Ectodermal cell (in vitro differentiated cells): ENCODE results near the gene P2RY14.

ENCODE experiments used
- H3K27ac ChIP-seq: 2 replicates; pipeline ENCODE4 v1.7.0; 2013; ENCODE audit warnings: mild to moderate bottlenecking, low read depth, low read length; ENCODE audit not compliant: insufficient read depth, poor library complexity, severe bottlenecking
- H3K27me3 ChIP-seq: 2 replicates; pipeline ENCODE4 v1.7.0; 2013; ENCODE audit warnings: mild to moderate bottlenecking, low read length; ENCODE audit not compliant: insufficient read depth, control insufficient read depth, poor library complexity, severe bottlenecking
- H3K36me3 ChIP-seq: one replicate; pipeline ENCODE4 v1.7.0; 2013; ENCODE audit warnings: low read length; ENCODE audit not compliant: control insufficient read depth, insufficient read depth
- H3K4me1 ChIP-seq: one replicate; pipeline ENCODE4 v1.7.0; 2013; ENCODE audit warnings: low read length; ENCODE audit not compliant: control insufficient read depth, insufficient read depth
- H3K4me3 ChIP-seq: 2 replicates; pipeline ENCODE4 v1.7.0; 2013; ENCODE audit warnings: low read depth, low read length, control low read depth; ENCODE audit not compliant: insufficient read depth
- H3K9me3 ChIP-seq: 2 replicates; pipeline ENCODE4 v1.7.0; 2013; ENCODE audit warnings: mild to moderate bottlenecking, low read length, moderate library complexity; ENCODE audit not compliant: control insufficient read depth
- WGBS, 2 experiments: methylation state at CpG; one replicate each; pipeline ENCODE4 v1.1.7; 2013; ENCODE audit warnings: missing lambda C conversion rate in 2 of 2; 5-methylcytosine and 5-hydroxymethylcytosine counted together

Gene P2RY14

DNA sequence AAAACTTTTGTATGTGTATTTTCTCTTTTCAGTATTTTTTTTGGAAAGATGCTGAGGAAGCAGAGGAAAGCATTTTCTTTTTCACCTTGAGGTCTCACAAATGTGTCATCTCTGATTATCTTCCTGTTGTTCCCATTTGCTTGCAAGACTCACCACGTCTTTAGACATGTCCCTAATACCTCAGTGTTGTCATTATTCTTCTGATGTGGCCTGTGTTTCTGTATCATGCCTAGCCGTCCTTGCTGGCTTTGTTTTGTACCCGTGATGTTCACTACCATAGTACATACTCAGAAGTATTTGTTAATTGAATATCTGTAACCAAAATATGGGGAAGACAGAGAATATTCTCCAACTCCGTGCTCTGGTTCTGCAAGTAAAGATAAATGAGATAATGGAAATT, 5.0 kb upstream of the P2RY14 start:
- Histone ChIP-seq H3K27ac (no peak overlapping the region), H3K36me3 (no peaks in the 10 kb centered on the region), H3K4me3 (no peak overlapping the region), H3K4me1 (peaks cover 6% of the 10 kb centered on the region), H3K9me3 (no peaks in the 10 kb centered on the region), H3K27me3 (no peaks in the 10 kb centered on the region)
- 77 to 100% methylated on average over 1 to 2 of the region's 4 CpGs for WGBS, 2 experiments

DNA sequence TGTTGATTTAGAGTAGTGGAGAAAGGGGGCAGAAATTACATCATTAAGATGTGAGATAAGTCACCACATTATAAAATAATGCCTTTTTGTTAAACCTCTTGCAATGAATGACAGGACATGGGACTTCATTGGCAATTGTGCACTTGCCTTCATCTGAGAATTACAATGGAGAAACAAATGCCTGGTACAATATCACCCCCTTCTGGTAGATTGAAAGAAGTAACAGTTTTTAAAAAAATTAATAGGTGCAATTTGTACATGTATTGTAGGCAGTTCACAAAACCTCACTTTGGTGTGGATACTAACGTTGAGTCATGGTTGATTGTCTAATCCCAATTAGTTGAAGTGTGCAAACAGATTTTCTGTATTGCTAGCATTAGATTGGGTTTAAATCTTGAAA, 4.6 kb upstream of the P2RY14 start:
- Histone ChIP-seq H3K9me3 (no peaks in the 10 kb centered on the region), H3K27ac (no peak overlapping the region), H3K4me1 (peaks cover 6% of the 10 kb centered on the region), H3K27me3 (no peaks in the 10 kb centered on the region), H3K36me3 (no peaks in the 10 kb centered on the region), H3K4me3 (no peak overlapping the region)
- WGBS, 2 experiments: 26 to 41% methylated on average over 1 of the region's 1 CpG

DNA sequence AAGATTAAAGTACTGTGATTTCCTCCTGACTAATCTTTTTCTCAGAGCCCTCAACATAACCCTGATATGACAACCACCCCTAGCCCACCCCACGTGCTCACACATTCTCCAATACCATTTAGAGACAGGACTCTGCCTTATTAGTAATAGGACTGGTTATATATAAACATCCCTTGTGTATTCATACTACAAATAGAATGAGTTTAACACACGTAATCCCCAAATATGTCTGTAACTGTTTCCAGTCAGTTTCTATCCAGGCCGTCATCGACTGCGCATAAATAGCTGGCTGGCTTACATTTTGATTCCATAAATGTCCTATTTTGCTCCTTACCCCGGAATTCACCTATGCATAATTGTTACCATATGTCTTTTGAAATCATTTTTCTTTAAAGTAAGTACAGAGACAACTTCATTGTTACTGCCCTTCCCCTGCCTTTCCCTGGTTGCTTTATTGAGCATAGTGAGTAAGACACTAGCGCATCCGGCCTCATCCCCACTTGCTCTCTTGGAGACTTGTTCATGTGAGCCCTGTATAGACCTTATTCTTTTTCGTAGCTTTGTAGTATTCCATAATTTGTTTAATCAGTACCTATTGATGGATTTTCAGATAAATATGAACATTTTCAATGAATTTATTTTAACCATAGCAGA, 3.5 kb upstream of the P2RY14 start:
- Histone ChIP-seq H3K27ac (no peak overlapping the region), H3K4me1 (peaks cover 6% of the 10 kb centered on the region), H3K27me3 (no peaks in the 10 kb centered on the region), H3K4me3 (no peak overlapping the region), H3K9me3 (no peaks in the 10 kb centered on the region), H3K36me3 (no peaks in the 10 kb centered on the region)
- WGBS, 2 experiments: 92 to 98% methylated on average over 8 of the region's 9 CpGs

DNA sequence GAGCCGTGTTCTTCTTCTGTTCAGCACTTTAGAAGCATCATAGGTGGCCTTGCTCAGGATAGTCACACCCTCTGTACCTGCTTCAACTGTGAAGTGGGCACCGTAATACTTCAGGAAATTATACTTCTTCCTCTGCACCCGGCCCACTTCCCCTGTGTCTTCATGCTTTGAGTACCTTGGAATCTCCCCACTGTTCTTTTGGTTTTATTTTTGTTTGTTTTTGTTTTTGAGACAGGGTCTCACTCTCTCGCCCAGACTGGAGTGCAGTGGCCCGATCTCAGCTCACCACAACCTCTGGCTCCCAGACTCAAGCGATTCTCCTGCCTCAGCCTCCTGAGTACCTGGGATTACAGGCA, 1.7 kb downstream of the P2RY14 start:
- 93 to 95% methylated on average over 6 of the region's 6 CpGs for WGBS, 2 experiments
- no peaks in the 10 kb centered on the region for H3K36me3 ChIP-seq
- no peaks in the 10 kb centered on the region for H3K9me3 ChIP-seq
- no peaks in the 10 kb centered on the region for H3K4me1 ChIP-seq
- H3K4me3 ChIP-seq: no peak overlapping the region
- no peaks in the 10 kb centered on the region for H3K27me3 ChIP-seq
- no peak overlapping the region for H3K27ac ChIP-seq

DNA sequence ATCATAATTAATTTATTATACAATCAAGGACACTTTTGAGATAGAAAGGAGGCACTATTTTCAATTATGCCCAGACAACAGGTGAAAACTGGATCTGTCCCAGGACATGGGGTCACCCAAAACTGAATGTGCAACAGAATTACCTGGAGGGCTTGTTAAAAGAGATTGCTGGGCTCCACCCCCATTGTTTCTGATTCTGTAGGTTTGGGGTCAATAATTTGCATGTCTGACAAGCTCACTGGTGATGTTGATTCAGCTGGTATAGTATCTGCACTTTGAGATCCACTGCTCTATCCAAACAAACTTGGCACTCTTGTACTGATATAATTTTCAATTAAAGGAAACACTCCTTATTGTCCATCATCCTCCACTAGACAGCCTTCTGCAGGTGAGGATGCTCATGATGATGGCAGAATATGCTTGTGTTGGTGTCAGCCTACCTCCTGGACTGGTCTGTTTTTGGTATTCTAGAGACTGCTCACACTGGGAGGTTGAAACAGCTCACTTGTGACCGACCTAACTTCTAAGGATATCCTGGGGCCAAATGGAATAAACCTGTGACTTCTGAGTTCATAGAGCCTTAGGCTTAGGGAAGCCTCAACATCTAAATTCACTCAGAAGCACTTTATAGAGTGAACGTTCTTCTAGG, 2.2 kb downstream of the P2RY14 start:
- 86 to 91% methylated on average over 2 of the region's 2 CpGs for WGBS, 2 experiments
- H3K4me1 ChIP-seq: no peaks in the 10 kb centered on the region
- H3K27me3 ChIP-seq: no peaks in the 10 kb centered on the region
- no peak overlapping the region for H3K4me3 ChIP-seq
- no peak overlapping the region for H3K27ac ChIP-seq
- no peaks in the 10 kb centered on the region for H3K9me3 ChIP-seq
- H3K36me3 ChIP-seq: no peaks in the 10 kb centered on the region

DNA sequence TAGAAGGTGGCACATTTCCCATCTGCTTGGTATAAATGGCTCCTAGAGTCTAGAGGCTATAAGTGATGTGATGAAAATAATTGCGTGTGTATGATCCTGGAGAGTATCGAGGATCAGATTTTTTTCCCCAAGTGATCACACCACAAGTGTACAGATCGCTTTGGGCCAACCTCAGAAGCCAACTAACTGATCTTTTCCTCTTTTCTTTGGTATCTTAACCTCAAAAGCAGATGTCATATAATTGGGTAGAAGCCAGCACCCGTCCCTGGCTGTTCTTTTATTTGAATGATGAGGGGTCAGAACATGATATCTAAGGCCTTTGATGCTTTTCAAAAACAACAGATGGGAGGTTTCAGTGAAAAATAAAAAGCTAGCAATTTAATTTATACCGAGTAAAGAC, 3.3 kb downstream of the P2RY14 start:
- WGBS, 2 experiments: 92 to 95% methylated on average over 4 to 5 of the region's 5 CpGs
- Histone ChIP-seq H3K27me3 (no peaks in the 10 kb centered on the region), H3K27ac (no peak overlapping the region), H3K4me1 (no peaks in the 10 kb centered on the region), H3K9me3 (no peaks in the 10 kb centered on the region), H3K36me3 (no peaks in the 10 kb centered on the region), H3K4me3 (no peak overlapping the region)

DNA sequence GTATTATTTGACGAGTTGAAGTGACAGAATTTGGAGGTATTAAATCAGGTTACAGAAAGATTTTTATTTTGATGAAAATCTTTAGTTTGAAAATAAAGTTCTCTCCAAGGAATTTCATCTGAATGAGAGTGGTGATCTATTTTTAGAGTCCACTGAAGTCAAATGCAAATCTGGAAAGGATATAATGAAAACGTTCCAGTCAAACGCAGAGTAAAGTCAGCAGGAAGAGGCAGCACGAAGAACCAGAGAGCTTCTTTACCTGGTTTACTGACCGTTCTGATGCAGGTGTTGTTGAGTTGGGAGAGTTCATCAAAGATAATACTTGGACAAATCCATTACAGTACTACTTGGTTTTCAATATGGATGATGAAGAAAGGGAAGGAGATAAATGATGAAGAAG, 8.7 kb downstream of the P2RY14 start:
- Histone ChIP-seq H3K27ac (no peak overlapping the region), H3K9me3 (no peaks in the 10 kb centered on the region), H3K4me3 (no peak overlapping the region), H3K27me3 (no peaks in the 10 kb centered on the region), H3K4me1 (no peaks in the 10 kb centered on the region), H3K36me3 (no peaks in the 10 kb centered on the region)
- whole genome bisulfite sequencing, 2 experiments: 91 to 95% methylated on average over 5 of the region's 5 CpGs

DNA sequence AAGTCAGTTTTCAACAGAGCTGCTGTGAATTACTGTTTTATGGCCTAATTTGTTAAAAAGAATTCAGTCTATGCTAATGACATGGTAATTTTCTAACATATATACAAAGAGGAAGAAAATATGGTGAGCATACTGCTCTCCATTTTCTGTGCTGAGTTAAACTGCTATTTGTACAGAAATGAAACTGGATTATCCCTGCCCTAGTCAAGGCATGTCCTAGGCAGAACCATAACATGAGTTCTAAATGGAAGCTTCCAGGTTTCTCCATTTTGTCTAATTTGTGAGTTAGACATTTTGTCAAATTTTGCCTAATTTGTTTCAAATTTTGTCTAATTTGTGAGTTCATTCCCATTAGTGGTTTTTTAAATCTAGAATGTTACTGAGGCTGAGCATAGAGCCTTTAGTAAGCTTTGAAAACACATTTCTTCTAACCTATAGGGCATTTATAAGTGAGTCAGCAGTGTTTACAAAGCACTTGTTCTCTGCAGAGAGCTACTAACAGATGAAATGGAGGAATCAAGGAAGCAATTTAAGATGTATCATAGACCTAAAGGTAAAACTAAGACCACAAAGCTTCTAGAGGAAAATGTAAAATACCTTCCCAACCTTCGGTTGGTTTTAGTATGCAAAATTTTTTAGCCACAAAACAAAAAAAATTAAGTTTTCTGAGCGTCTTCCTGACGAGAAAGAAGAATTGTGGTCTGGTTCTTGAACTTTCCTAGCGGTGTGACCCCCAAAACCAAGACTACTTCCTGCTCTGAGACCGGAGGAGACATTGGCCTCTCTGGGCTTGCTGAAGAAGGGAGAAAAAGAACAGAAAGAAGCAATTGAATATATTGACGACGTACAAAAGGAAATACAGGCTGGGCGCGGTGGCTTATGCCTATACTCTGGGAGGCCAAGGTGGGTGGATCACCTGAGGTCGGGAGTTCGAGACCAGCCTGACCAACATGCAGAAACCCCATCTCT, 9.8 kb downstream of the P2RY14 start:
- H3K4me3 ChIP-seq: no peak overlapping the region
- no peaks in the 10 kb centered on the region for H3K4me1 ChIP-seq
- no peaks in the 10 kb centered on the region for H3K27me3 ChIP-seq
- no peaks in the 10 kb centered on the region for H3K36me3 ChIP-seq
- no peak overlapping the region for H3K27ac ChIP-seq
- no peaks in the 10 kb centered on the region for H3K9me3 ChIP-seq
- 94 to 97% methylated on average over 11 of the region's 11 CpGs for WGBS, 2 experiments

DNA sequence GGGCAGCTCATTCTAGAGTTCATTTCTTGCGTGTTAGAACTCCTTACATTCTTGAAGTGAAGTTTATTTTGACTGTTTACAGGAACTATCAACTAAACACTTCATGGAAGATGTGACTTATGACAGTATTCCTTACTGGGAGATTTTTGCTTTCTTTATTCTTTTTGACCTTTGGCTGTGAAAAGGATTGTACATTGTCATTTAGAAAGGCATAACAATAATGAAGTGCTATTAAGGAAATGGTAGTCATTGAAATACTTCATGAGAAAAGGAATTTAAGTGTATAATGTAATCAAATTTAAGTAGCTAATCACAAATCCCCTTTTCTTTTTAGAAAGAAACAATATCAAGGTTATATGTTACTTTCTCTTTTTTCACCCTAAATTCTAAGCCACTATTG, 11.3 kb downstream of the P2RY14 start:
- WGBS, 2 experiments: 100% methylated on average over 1 of the region's 1 CpG; no CpG with 5 or more reads in 1 of the 2 experiments
- Histone ChIP-seq H3K9me3 (no peaks in the 10 kb centered on the region), H3K36me3 (no peaks in the 10 kb centered on the region)

DNA sequence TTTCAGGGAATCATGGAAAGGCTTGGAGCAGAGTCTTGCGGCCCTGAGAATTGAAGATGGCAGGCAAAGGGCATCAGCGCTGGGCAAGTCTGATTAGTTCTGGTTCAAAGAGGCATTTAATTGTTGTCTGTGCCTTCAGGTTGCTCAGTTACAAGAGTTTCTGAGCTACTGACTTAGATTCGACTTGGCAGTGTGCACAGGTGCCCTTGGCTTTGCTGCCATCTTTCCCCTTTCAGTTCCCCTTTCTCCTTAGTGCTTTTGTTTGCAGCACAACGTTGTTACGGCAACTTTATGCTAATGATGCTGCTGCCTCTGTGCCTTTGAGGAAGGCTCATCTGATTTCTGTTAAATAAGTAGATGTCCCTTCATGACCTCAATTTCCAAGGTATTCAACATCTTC, 12.5 kb downstream of the P2RY14 start:
- Histone ChIP-seq H3K9me3 (no peaks in the 10 kb centered on the region), H3K27me3 (no peaks in the 10 kb centered on the region), H3K27ac (no peak overlapping the region), H3K36me3 (no peaks in the 10 kb centered on the region), H3K4me1 (no peaks in the 10 kb centered on the region), H3K4me3 (no peak overlapping the region)
- 69% methylated on average over 4 to 5 of the region's 5 CpGs for WGBS, 2 experiments

More for the DNA sequence above, 11.3 kb downstream of the P2RY14 start:
- Histone ChIP-seq H3K27me3 (no peaks in the 10 kb centered on the region), H3K4me1 (no peaks in the 10 kb centered on the region), H3K4me3 (no peak overlapping the region), H3K27ac (no peak overlapping the region)
